Stimulated activated CD8-positive, alpha-beta memory T cell treated with anti-CD3 and anti-CD28 coated beads, Interleukin-15, amount 100 ng/mL, for 1 hour (primary cell): ENCODE measurements around the gene PALS2.

Experiments used
- DNase-seq: peaks from one replicate; pipeline ENCODE4 v3.0.0-alpha.2; 2020; ENCODE audit warnings: low read depth

PALS2 gene

GRCh38 chr7:24572997-24573553 lies at the start of gene PALS2:
Gene PALS2 (plus strand): TSS chr7:24573452. CDS start chr7:24623668, 50,216 bp downstream.
- peak; percentile 54 for DNase-seq

DNA sequence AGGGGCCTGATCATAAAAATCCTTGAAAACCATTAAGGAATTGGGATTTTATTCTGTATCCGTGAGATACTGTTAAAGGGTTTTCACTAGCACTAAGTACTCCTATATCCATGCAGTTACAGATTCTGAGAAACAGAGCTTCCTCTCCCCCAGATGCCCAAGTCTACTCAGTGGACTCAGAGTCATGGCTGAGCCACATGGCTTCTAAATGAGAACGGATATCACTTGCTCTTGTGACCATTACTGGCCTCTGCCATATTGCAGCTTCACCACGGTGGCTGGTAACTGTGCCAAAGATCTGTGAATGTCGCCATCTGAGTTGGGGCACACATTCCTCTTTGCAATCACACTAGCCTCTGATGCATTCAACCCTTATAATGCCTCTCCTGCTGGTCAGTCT lies 42.0 kb upstream of the PALS2 start:
- no peak for DNase-seq

- DNase-seq: no peak
Measured at GRCh38 chr7:24536682-24537081, 36.6 kb upstream of the PALS2 start.

- DNase-seq: no peak
Measured at GRCh38 chr7:24540956-24541355, 32.3 kb upstream of the PALS2 start.

GRCh38 chr7:24545215-24545614 lies 28.0 kb upstream of the PALS2 start:
- DNase-seq: no peak

- DNase-seq: no peak
Measured at GRCh38 chr7:24548390-24548789, 24.9 kb upstream of the PALS2 start.

DNA sequence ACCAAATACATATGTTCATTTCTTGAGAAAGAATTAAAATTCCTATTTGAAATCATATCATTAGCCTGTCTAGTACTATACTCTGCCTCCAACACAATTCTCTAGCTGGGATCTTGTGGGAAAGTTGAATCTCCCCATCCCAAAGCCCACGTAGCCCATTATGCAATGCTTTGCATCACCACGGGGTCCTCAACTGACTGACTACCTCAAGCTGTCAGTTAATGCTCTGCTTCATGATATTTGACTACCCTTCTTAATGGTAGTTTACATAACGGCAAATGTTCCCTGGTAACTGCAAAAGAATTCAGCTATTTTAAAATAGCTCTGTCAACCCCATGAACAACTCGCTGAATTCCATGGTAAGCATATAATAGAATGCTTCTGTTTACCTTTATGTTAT lies 23.3 kb upstream of the PALS2 start:
- no peak for DNase-seq

GRCh38 chr7:24555184-24555583 lies 18.1 kb upstream of the PALS2 start:
- no peak for DNase-seq

GRCh38 chr7:24555719-24556118 lies 17.5 kb upstream of the PALS2 start:
- no peak for DNase-seq

- no peak for DNase-seq
Measured at GRCh38 chr7:24560772-24561171, 12.5 kb upstream of the PALS2 start.

DNA sequence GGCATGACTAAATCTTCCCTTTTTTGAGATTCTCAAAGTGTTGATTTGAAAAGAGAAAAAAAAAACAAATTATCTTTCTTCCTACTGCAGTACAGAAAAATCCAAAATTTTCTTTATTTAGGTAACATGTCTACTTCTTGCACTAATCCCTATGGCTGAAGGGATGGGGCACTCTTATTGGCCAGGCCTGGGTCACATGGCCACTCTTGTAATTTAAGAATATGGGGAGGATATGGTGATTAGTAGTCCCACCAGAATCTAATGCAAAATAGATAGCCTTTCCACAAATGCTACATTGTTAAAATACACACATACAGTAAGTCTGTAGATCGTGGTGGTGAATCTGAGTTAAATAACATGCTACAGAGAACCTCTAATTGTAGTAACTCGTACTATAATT lies 7.0 kb upstream of the PALS2 start:
- no peak for DNase-seq

DNA sequence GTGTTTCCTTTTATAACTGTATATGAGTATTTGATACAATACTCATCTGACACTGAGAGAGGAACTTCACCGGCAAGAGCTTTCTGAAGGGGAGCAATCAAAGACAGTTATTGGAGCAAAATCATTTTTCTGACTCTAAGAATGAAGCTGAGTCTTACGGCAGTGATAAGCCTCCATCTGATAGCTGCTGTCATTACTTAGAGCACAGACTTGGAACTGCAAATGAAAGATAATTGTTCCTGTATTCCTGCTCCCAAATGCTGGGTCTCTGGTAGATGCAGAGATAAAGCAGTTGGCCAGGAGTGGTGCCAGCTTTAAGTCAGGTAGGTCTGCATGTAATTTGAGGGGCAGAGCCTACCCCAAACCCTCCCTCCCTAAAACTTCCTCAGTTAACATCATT lies 2.3 kb upstream of the PALS2 start:
- DNase-seq: no peak

DNA sequence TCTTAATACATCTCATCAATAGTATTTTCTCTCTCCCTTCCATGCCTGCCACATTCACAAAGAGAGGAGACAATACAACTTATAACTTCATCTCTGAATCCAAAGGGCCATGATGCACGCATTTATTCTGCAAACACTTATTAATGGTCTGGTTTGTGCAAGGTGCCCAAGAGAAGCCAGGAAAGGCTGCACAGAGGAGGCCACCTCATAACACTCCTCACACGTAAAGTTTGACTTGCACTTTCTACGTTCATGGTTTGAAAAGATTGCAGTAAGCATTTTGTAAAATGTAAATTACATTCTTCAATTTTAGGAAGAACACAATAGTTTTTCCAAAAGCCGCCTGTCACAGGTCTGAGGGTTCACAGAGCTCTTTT lies 1.2 kb upstream of the PALS2 start:
- DNase-seq: no peak

DNA sequence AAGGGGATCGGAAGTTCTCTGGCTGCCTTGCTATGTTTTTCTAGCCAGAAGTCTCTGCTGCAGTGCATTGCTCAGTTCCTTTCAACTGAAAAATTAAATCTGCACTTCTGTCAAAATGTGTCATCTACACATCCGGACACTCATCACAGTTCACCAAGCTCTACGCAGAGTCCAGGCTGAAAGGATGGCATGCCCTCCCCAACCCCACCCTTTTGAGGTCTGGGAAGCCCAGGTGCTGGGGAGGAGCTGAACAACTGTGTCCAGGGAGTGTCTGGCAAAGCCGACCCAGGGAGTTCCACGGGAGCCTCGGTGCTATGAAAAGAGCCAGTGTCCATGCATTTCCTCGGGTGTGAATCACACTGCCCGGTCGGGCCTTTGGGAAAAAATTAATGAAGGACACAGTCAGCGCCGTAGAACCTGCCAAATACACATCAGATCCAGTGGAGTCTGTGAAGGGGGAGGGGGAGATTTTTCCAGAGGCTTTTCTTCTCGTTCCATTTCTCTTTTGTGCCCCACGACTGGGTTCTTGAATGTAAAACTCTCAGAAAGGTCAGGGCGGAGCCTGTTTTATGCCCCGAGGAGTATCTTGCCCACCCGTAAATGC lies 757 bp upstream of the PALS2 start:
- DNase-seq: no peak

- DNase-seq: no peak
Measured at GRCh38 chr7:24573554-24574338, 494 bp downstream of the PALS2 start.

GRCh38 chr7:24574386-24574785 lies 1.1 kb downstream of the PALS2 start:
- no peak for DNase-seq

DNA sequence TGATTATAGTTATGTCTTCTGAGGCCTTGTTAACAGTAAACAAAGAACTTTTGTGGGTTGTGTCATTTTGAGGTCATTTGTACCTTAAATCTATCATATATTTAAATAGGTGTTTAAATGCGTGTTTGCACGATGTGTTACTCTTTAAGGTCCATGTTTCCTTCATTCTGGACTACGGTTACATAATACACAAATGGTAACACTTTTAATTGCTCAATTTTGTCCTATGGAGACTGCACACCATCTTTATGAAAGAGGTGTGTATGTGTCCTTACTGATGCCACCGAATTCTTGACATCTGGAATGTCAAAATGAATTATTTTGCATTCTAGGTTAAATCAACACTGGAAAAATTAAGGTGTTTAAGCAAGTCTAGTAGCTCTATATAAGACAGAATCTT lies 1.7 kb downstream of the PALS2 start:
- DNase-seq: no peak

- DNase-seq: no peak
Measured at GRCh38 chr7:24576171-24577025, 3.1 kb downstream of the PALS2 start.

DNA sequence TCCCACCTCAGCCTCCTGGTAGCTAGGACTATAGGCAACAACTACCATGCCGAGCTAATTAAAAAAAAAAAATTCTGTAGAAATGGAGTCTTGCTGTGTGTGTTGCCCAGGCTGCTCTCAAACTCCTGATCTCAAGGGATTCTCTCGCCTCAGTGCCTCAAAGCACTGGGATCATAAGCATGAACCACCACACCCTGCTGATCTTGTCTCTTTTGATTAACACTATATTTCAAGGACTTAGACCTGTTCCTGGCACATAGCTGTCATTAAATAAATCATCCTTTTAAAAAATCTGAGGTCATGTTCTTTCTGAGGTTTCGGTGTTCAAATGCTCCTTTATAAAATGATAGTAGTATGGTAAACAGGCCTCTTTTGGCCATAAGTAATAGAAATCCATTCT lies 4.8 kb downstream of the PALS2 start:
- no peak for DNase-seq

DNA sequence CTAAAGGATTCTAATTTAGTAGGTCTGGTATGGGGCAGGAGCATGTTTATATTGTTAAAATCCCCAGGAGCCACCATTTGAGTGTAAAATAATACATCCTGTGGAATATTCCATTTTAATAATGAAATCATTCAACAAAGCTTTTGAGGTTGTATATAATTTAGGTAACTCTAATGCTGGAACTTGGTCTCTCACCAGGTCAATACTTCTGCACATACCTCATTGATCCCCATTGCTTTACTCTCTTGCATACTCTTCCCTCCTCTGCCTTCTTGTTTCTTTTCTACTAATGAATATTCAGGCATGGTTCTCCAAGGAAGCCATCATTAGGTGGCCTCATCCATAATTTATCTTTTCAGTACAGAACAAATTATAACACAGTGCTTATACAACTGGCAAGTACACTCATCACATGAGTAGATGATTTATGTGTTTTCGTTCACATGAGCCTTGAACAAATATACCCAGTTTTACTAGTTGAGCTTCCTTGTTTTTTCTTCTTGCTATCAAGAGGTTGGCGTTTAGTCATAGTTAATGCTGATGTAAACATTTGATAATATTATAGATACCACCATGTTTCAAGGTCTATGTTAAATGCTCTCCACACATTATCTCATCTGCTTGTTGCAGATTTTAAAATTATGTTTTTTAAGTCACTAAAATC lies 7.2 kb downstream of the PALS2 start:
- no peak for DNase-seq

DNA sequence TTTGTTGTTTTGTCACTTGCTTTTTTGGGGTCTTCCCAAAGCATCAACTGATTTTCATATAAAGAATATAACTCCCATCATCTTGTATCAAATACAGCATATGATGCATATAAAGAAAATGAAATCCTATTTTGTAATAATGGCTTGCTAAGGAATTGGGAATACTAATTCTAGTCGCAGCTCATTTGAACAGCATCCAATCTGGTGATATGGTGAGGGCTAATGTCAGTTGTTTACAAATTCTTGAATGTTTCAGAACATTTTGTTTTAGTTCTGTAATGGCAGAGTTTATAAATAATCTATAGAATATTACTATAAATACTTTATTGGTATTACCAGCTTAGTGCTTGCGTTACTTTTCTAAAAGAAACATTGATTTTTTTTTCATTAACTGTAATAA lies 8.9 kb downstream of the PALS2 start:
- DNase-seq: no peak

GRCh38 chr7:24587853-24588252 lies 14.6 kb downstream of the PALS2 start:
- peak; percentile 23 for DNase-seq
